Right lobe of liver (tissue), 6 donors: ENCODE data around the gene CFAP53. TPM values are rescaled to one million over a fixed set of nuclear protein-coding genes. Genes with fewer than 3 reads are reported as not detected.

Source experiments
- ATAC-seq, 4 donors: fragments of 200-7000 bp; cut with Tn5 transposase; one replicate each; pipeline ENCODE4 v1.9.1; 2020; ENCODE audit warnings: mild to moderate bottlenecking in 4 of 4, moderate library complexity in 4 of 4
- DNase-seq, 3 donors: peaks; one replicate each; pipeline ENCODE4 v3.0.0-alpha.2; 2020
- H3K27ac ChIP-seq, 3 donors: fragments of 200-600 bp; one replicate each; pipeline ENCODE4 v1.8.0; 2022
- H3K27me3 ChIP-seq, 2 donors: fragments of 200-600 bp; one replicate each; pipeline ENCODE4 v1.8.0; 2022
- H3K36me3 ChIP-seq, 4 donors: fragments of 200-600 bp; sonication (generic) in 1 of 4; one replicate each; pipeline versions ENCODE4 v1.5.1 to v1.8.0; 2017 to 2022; ENCODE audit warnings: control low read depth in 1 of 4
- H3K4me1 ChIP-seq, 4 donors: fragments of 200-600 bp; sonication (generic) in 1 of 4; one replicate each; pipeline versions ENCODE4 v1.5.1 to v1.8.0; 2017 to 2022; ENCODE audit warnings: control low read depth in 1 of 4
- H3K4me3 ChIP-seq, 3 donors: fragments of 200-600 bp; one replicate each; pipeline ENCODE4 v1.8.0; 2022
- H3K9me3 ChIP-seq, 4 donors: fragments of 200-600 bp; sonication (generic) in 1 of 4; one replicate each; pipeline versions ENCODE4 v1.5.1 to v1.8.0; 2017 to 2022; ENCODE audit warnings: control low read depth in 1 of 4
- POLR2A ChIP-seq: fragments of 450-650 bp; IDR thresholded peaks from one replicate; pipeline ENCODE4 v1.6.1; 2017; ENCODE audit warnings: antibody characterized with exemption, mild to moderate bottlenecking
- WGBS: methylation state at CpG from one replicate; pipeline ENCODE4 v1.1.6; 2018; ENCODE audit warnings: low coverage, low lambda C conversion rate; ENCODE audit not compliant: insufficient coverage; ENCODE audit errors: missing lambda C conversion rate; 5-methylcytosine and 5-hydroxymethylcytosine counted together
- intact Hi-C, 2 donors: fragments of 100-400 bp; cut with DNase I; formaldehyde crosslinking; loops; one replicate each; pipeline versions ENCODE4 v1.11.2 to v1.14.1; 2022
- total RNA-seq, 6 experiments: library from RNA; depleted of rRNA in 2 of 6; stranded (reverse); fragments of >200 nt in 2 of 6; fragmentation: NEBNext Ultra II Directional in 3 of 6; extraction: Animal tissue kit (Norgen Biotek cat#: 25700) in 3 of 6; gene quantifications; one replicate each; pipeline versions ENCODE4 v1.1.0 to v1.2.4, GENCODE V29; 2016 to 2023
- TF ChIP-seq, protein P1 (sequence below), 4 donors: fragments of 200-600 bp in 3 of 4; fragments of 450-650 bp in 1 of 4; IDR thresholded peaks; one replicate each; pipeline versions ENCODE4 v1.5.1 to v1.8.0; 2016 to 2022; ENCODE audit warnings: antibody characterized with exemption in 4 of 4, mild to moderate bottlenecking in 2 of 4
- donor health status: DM: no; HTN: yes; CAD: no.
- donor health status: DM: no; HTN: no; CAD: no.
- donor health status: DM: no; HTN: no; CAD: no.
- donor health status: DM: no; HTN: yes; CAD: no.
- donor health status: DM: no; HTN: yes; CAD: no.

Gene CFAP53
- total RNA-seq, 6 experiments from 2014 or later = 0.13 to 0.17 (median 0.14) TPM; not detected in 3

DNA sequence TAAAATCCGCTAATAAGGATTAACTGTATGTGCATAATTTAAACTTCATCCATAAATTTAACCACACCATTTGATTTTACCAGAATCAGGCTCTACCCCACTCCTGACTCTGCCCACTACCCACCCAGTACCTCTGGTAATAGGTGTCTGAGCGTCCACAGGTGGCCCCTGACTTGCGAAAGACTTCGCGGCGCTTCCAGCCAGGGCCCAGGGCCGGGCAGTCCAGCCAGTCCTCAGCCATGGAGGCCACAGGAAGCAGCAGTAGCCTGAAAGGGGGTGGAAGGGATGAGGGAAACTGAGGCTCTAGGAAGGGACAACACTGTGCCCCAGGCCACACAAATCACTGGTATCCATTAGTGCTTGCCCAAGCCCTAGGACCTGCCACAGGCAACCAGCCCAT lies 13.5 kb upstream of the CFAP53 start:
- WGBS = 43% methylated on average over 2 of the region's 7 CpGs
- Histone ChIP-seq H3K4me3 (no peak overlapping the region), H3K27ac (no peak overlapping the region), H3K9me3 (no peaks in the 10 kb centered on the region), H3K36me3 (peaks cover 0 to 46% (median 17%) of the 10 kb centered on the region in 4 donors), H3K4me1 (peaks cover 0 to 23% (median 6%) of the 10 kb centered on the region in 4 donors), H3K27me3 (no peaks in the 10 kb centered on the region)
- DNase-seq (peak in 1 of 3 donors; percentile 48), ATAC-seq (no peak)
- TF ChIP-seq, protein P1, sequence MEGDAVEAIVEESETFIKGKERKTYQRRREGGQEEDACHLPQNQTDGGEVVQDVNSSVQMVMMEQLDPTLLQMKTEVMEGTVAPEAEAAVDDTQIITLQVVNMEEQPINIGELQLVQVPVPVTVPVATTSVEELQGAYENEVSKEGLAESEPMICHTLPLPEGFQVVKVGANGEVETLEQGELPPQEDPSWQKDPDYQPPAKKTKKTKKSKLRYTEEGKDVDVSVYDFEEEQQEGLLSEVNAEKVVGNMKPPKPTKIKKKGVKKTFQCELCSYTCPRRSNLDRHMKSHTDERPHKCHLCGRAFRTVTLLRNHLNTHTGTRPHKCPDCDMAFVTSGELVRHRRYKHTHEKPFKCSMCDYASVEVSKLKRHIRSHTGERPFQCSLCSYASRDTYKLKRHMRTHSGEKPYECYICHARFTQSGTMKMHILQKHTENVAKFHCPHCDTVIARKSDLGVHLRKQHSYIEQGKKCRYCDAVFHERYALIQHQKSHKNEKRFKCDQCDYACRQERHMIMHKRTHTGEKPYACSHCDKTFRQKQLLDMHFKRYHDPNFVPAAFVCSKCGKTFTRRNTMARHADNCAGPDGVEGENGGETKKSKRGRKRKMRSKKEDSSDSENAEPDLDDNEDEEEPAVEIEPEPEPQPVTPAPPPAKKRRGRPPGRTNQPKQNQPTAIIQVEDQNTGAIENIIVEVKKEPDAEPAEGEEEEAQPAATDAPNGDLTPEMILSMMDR (IDR thresholded peaks at IDR 0.05) = no peak
- no peak for TF ChIP-seq POLR2A
- intact Hi-C loops = loop anchor here in 1 of 2 donors (10.0 kb wide), 1 partner anchor 75 kb away; no protein-coding TSS in a partner anchor

DNA sequence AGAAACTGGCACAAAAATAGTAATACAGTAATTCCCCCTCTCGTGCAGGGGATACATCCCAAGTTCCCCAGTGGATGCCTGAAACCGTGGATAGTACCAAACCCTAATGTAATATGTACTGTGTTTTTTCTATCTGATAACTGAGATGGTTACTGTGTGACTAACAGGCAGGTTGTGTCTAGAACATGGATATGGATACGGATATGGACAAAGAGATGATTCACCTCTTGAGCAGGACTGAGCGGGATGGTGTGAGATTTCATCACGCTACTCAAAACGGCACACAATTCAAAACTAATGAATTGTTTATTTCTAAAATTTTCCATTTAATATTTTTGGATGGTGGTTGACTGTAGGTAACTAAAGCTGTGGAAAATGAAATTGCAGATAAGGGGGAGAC lies 11.6 kb upstream of the CFAP53 start:
- Histone ChIP-seq H3K27ac (no peak overlapping the region), H3K27me3 (no peaks in the 10 kb centered on the region), H3K4me3 (no peak overlapping the region), H3K36me3 (peaks cover 0 to 64% (median 28%) of the 10 kb centered on the region in 4 donors), H3K9me3 (no peaks in the 10 kb centered on the region), H3K4me1 (peaks cover 0 to 23% (median 6%) of the 10 kb centered on the region in 4 donors)
- 88% methylated on average over 6 of the region's 6 CpGs for WGBS
- intact Hi-C loops = no loop called here
- TF ChIP-seq, protein P1 (IDR thresholded peaks at IDR 0.05) = no peak
- no peak for TF ChIP-seq POLR2A
- DNase-seq = no peak
- ATAC-seq = no peak

DNA sequence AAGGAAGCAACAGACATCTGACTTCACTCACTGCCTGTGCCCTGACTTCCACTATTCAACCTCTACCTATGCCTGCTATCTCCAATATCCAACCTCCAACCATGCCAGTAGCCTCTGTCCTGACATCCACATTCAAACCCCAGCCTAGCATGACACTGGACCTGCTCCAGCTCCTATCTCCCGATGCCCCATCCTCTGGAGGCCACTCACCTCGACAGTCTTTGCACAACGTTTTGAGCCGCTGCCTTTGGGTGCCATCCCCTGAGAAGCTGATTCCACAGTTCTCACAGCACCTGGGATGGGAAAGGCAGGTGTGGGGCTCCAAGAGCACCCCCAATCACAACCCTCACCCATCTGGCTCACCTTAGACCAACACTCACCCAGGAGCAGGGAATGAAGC lies 10.2 kb upstream of the CFAP53 start:
- ATAC-seq (no peak), DNase-seq (no peak)
- Histone ChIP-seq H3K27me3 (no peaks in the 10 kb centered on the region), H3K27ac (no peak overlapping the region), H3K36me3 (peaks cover 7 to 77% (median 37%) of the 10 kb centered on the region in 4 donors), H3K9me3 (no peaks in the 10 kb centered on the region), H3K4me3 (no peak overlapping the region), H3K4me1 (peaks cover 0 to 18% (median 6%) of the 10 kb centered on the region in 4 donors)
- 73% methylated on average over 3 of the region's 4 CpGs for WGBS
- intact Hi-C loops = no loop called here
- TF ChIP-seq POLR2A = no peak
- TF ChIP-seq, protein P1 (IDR thresholded peaks at IDR 0.05) = no peak

DNA sequence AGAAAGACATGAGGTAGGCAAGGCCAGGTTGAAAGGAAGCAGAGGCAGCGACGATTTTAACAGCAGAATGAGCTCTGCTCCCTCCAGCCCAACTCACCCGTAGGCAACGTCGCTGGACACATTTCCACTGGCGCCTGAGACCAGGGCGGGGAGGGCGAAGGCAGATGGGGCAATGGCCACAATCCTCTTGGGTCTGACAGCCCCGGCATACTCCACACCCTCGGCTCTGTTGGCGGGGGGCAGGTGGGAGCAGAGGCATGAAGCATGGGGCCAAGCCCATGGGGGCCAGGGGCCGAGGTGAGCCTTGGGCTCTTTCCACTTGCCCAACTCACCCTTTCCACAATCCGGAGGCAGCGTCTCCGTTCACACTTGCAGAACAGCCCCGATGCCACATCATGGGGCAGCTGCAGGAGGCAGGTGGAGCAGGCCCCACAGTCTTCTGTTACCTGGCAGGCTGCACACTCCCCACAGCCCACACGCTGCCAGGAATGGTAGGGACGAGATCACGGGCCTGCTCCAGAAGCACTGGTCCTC lies 9.3 kb upstream of the CFAP53 start:
- H3K4me1 ChIP-seq = peaks cover 0 to 18% (median 5%) of the 10 kb centered on the region in 4 donors
- 100% methylated on average over 4 of the region's 19 CpGs for WGBS
- H3K36me3 ChIP-seq = peaks cover 7 to 86% (median 40%) of the 10 kb centered on the region in 4 donors
- DNase-seq (no peak), ATAC-seq (peak in 1 of 4 donors; percentile 6)
- no peaks in the 10 kb centered on the region for H3K27me3 ChIP-seq
- intact Hi-C loops = no loop called here
- no peaks in the 10 kb centered on the region for H3K9me3 ChIP-seq
- TF ChIP-seq, protein P1 (IDR thresholded peaks at IDR 0.05) = no peak
- no peak for TF ChIP-seq POLR2A
- H3K4me3 ChIP-seq = no peak overlapping the region
- no peak overlapping the region for H3K27ac ChIP-seq
